ENCODE measurements around the gene VWA5B1.

- TF ChIP-seq, protein P1, sequence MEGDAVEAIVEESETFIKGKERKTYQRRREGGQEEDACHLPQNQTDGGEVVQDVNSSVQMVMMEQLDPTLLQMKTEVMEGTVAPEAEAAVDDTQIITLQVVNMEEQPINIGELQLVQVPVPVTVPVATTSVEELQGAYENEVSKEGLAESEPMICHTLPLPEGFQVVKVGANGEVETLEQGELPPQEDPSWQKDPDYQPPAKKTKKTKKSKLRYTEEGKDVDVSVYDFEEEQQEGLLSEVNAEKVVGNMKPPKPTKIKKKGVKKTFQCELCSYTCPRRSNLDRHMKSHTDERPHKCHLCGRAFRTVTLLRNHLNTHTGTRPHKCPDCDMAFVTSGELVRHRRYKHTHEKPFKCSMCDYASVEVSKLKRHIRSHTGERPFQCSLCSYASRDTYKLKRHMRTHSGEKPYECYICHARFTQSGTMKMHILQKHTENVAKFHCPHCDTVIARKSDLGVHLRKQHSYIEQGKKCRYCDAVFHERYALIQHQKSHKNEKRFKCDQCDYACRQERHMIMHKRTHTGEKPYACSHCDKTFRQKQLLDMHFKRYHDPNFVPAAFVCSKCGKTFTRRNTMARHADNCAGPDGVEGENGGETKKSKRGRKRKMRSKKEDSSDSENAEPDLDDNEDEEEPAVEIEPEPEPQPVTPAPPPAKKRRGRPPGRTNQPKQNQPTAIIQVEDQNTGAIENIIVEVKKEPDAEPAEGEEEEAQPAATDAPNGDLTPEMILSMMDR (IDR thresholded peaks at IDR 0.05; ENCODE audit: low read depth, low read length), result no peak
- TF ChIP-seq EZH2phosphoT487 (IDR thresholded peaks at IDR 0.05; ENCODE audit: low read depth), result no peak
These were observed 27.7 kb upstream of the VWA5B1 start for GRCh38 chr1:20262810-20263534.
